A549 (cell line): Measurements from ENCODE around the gene CPNE4. TPM values are rescaled to one million over a fixed set of nuclear protein-coding genes. Genes with fewer than 3 reads are reported as not detected.

Experiments
- ATAC-seq, 2 experiments: fragments of 200-7000 bp in 1 of 2; fragments of >200 bp in 1 of 2; cut with Nextera tagmentation in 1 of 2; cut with Tn5 transposase in 1 of 2; 3 replicates each; pipeline versions ENCODE4 v1.8.0 to v1.9.1; 2018 to 2020; ENCODE audit warnings: mild to moderate bottlenecking in 1 of 2, moderate library complexity in 1 of 2
- CTCF ChIA-PET: fragments of 300-600 bp; sonication (Branson Sonifier 250); formaldehyde crosslinking; extraction: SDS; loops from one replicate; lab custom pipeline; 2021; ENCODE audit warnings: antibody characterized with exemption, inconsistent platforms; lab: Yijun Ruan, JAX
- POLR2A ChIA-PET: fragments of 350-600 bp; formaldehyde crosslinking; extraction: SDS; loops from one replicate; lab custom pipeline; 2021; ENCODE audit warnings: antibody characterized with exemption, inconsistent platforms; lab: Yijun Ruan, JAX
- DNase-seq, 2 experiments: peaks; one replicate each; pipeline versions ENCODE4 v3.0.0 to v3.0.0-alpha.2; 2011 to 2016; ENCODE audit warnings: low read depth in 1 of 2, low spot score in 1 of 2
- FAIRE-seq: peaks from 2 replicates; lab custom pipeline; 2011; peaks lifted over from hg19 to GRCh38; lab: Jason Lieb, UNC
- H3K27ac ChIP-seq, 2 experiments: fragments of >200 bp; sonication (Bioruptor Twin); formaldehyde crosslinking; 3 replicates each; pipeline ENCODE4 v1.5.1; 2016 to 2017
- H3K4me1 ChIP-seq: fragments of >200 bp; sonication (Bioruptor Twin); formaldehyde crosslinking; 3 replicates; pipeline ENCODE4 v1.6.1; 2016
- H3K4me2 ChIP-seq: fragments of >200 bp; sonication (Bioruptor Twin); formaldehyde crosslinking; 3 replicates; pipeline ENCODE4 v1.6.1; 2016
- H3K4me3 ChIP-seq: fragments of >200 bp; sonication (Bioruptor Twin); formaldehyde crosslinking; 3 replicates; pipeline ENCODE4 v1.5.1; 2016
- H3K9me3 ChIP-seq: fragments of >200 bp; sonication (Bioruptor Twin); formaldehyde crosslinking; 3 replicates; pipeline ENCODE4 v1.6.1; 2016
- ATOH8 ChIP-seq: fragments of 250-450 bp; sonication (Bioruptor Pico); IDR thresholded peaks from 2 replicates; pipeline ENCODE4 v1.5.0; 2020; ENCODE audit warnings: low read depth, mild to moderate bottlenecking, moderate library complexity
- BHLHE40 ChIP-seq: IDR thresholded peaks from 2 replicates; pipeline ENCODE4 v1.6.1; 2012; ENCODE audit warnings: low read depth, low read length, inconsistent platforms
- CBX8 ChIP-seq: fragments of 200-600 bp; sonication (generic); IDR thresholded peaks from 2 replicates; pipeline ENCODE4 v1.6.1; 2016
- CHD2 ChIP-seq: fragments of 150-350 bp; IDR thresholded peaks from 2 replicates; pipeline ENCODE4 v1.6.1; 2014; ENCODE audit warnings: low read length; ENCODE audit not compliant: partially characterized antibody
- E2F6 ChIP-seq: IDR thresholded peaks from 2 replicates; pipeline ENCODE4 v1.6.1; 2012; ENCODE audit warnings: low read depth, borderline replicate concordance
- ESRRA ChIP-seq: fragments of 150-350 bp; IDR thresholded peaks from 2 replicates; pipeline ENCODE4 v1.6.1; 2014; ENCODE audit warnings: mild to moderate bottlenecking, low read length, borderline replicate concordance
- FOXS1 ChIP-seq: fragments of 250-450 bp; sonication (Bioruptor Pico); IDR thresholded peaks from 2 replicates; pipeline ENCODE4 v1.5.0; 2020; ENCODE audit warnings: mild to moderate bottlenecking, moderate library complexity
- GATA3 ChIP-seq: IDR thresholded peaks from 2 replicates; pipeline ENCODE4 v1.6.1; 2012; ENCODE audit warnings: borderline replicate concordance
- HOXB13 ChIP-seq: fragments of 250-450 bp; sonication (Bioruptor Pico); IDR thresholded peaks from 2 replicates; pipeline ENCODE4 v1.5.0; 2020; ENCODE audit warnings: low read depth, mild to moderate bottlenecking, moderate library complexity
- JUN ChIP-seq, 2 experiments: fragments of >200 bp; sonication (Bioruptor Twin); formaldehyde crosslinking; IDR thresholded peaks; 2 replicates in 1 of 2; 3 replicates in 1 of 2; pipeline ENCODE4 v1.6.1; 2016 to 2017
- JUNB ChIP-seq: fragments of >200 bp; sonication (Bioruptor Twin); formaldehyde crosslinking; IDR thresholded peaks from 2 replicates; pipeline ENCODE4 v1.6.1; 2016
- MAX ChIP-seq: IDR thresholded peaks from 2 replicates; pipeline ENCODE4 v1.6.1; 2012
- MAZ ChIP-seq: fragments of 150-350 bp; IDR thresholded peaks from 2 replicates; pipeline ENCODE4 v1.6.1; 2014; ENCODE audit warnings: antibody characterized with exemption, low read depth, low read length, borderline replicate concordance
- MYC ChIP-seq: IDR thresholded peaks from 2 replicates; pipeline ENCODE4 v1.6.1; 2012; ENCODE audit warnings: mild to moderate bottlenecking, inconsistent platforms, low read length, improper control_type of control experiment, borderline replicate concordance
- NFE2L2 ChIP-seq: fragments of 150-350 bp; conservative IDR thresholded peaks from 2 replicates; pipeline ENCODE4 v1.6.1; 2014; ENCODE audit warnings: low read length
- NPAS2 ChIP-seq: fragments of 250-450 bp; sonication (Bioruptor Pico); IDR thresholded peaks from 2 replicates; pipeline ENCODE4 v1.8.0; 2022; ENCODE audit warnings: mild to moderate bottlenecking, moderate library complexity, borderline replicate concordance
- NR3C1 ChIP-seq: fragments of >200 bp; sonication (Bioruptor Twin); formaldehyde crosslinking; IDR thresholded peaks from 3 replicates; pipeline ENCODE4 v1.6.1; 2017
- PBX3 ChIP-seq: IDR thresholded peaks from 2 replicates; pipeline ENCODE4 v1.6.1; 2012
- PHF8 ChIP-seq: fragments of 200-600 bp; sonication (generic); IDR thresholded peaks from 2 replicates; pipeline ENCODE4 v1.6.1; 2016; ENCODE audit warnings: low read depth, mild to moderate bottlenecking, antibody characterized with exemption, moderate library complexity, borderline replicate concordance
- POLR2AphosphoS2 ChIP-seq: conservative IDR thresholded peaks from 2 replicates; pipeline ENCODE4 v1.6.1; 2012; ENCODE audit warnings: low read length, improper control_type of control experiment, inconsistent platforms
- RNF2 ChIP-seq: fragments of 200-600 bp; sonication (generic); IDR thresholded peaks from 2 replicates; pipeline ENCODE4 v1.6.1; 2016; ENCODE audit warnings: low read depth, mild to moderate bottlenecking, antibody characterized with exemption, moderate library complexity, borderline replicate concordance
- TP53 ChIP-seq: fragments of 250-450 bp; sonication (Bioruptor Pico); IDR thresholded peaks from 2 replicates; pipeline ENCODE4 v1.5.0; 2021; ENCODE audit warnings: mild to moderate bottlenecking, moderate library complexity
- ZSCAN20 ChIP-seq: fragments of 250-450 bp; sonication (Bioruptor Pico); IDR thresholded peaks from 2 replicates; pipeline ENCODE4 v1.8.0; 2022; ENCODE audit warnings: mild to moderate bottlenecking, moderate library complexity
- WGBS: methylation state at CpG from one replicate; pipeline ENCODE4 v1.1.6; 2017; ENCODE audit errors: missing lambda C conversion rate; 5-methylcytosine and 5-hydroxymethylcytosine counted together
- polyA plus RNA-seq, 4 experiments: library from polyadenylated mRNA; depleted of rRNA in 3 of 4; stranded (reverse); fragments of >200 nt; fragmentation: RNase III in 1 of 4; extraction: RNeasy Plus Mini Kit Qiagen cat#74134 plus additional on column Dnase treatment in 1 of 4; gene quantifications; 2 replicates in 3 of 4; 3 replicates in 1 of 4; pipeline ENCODE4 v1.2.3, GENCODE V29; 2011 to 2017

Gene CPNE4
- polyA plus RNA-seq, 2 of the 4 experiments (the other 2 are of a cell fraction) = 3.6 to 8.7 TPM

- TF ChIP-seq CBX8 (no peak), JUNB (no peak), MYC (no peak), MAX (no peak), CHD2 (no peak)
- 91% methylated on average over 1 of the region's 1 CpG for WGBS
- FAIRE-seq = no peak
Observed at GRCh38 chr3:131901686-131902085, 133.1 kb downstream of the CPNE4 start.

GRCh38 chr3:131900891-131901290, 133.9 kb downstream of the CPNE4 start:
- 82% methylated on average over 1 of the region's 1 CpG for WGBS
- TF ChIP-seq NFE2L2 (no peak), MYC (no peak), TP53 (CRISPR knock-in tag) (no peak), POLR2AphosphoS2 (no peak)
- Histone ChIP-seq H3K9me3 (no peaks in the 10 kb centered on the region), H3K4me3 (no peak overlapping the region), H3K27ac (no peak overlapping the region), H3K4me1 (peaks cover 19% of the 10 kb centered on the region), H3K4me2 (no peak overlapping the region)
- FAIRE-seq = no peak
- no peak for DNase-seq
- POLR2A ChIA-PET = no interaction called here
- CTCF ChIA-PET = no interaction called here
- no peak for ATAC-seq

More at GRCh38 chr3:131901686-131902085, 133.1 kb downstream of the CPNE4 start:
- Histone ChIP-seq H3K9me3 (no peaks in the 10 kb centered on the region), H3K4me1 (peaks cover 19% of the 10 kb centered on the region), H3K4me3 (no peak overlapping the region), H3K4me2 (no peak overlapping the region), H3K27ac (no peak overlapping the region)
- CTCF ChIA-PET = no interaction called here
- no peak for DNase-seq
- POLR2A ChIA-PET = no interaction called here
- ATAC-seq = no peak

GRCh38 chr3:131899021-131899420, 135.8 kb downstream of the CPNE4 start:
- Histone ChIP-seq H3K4me1 (peaks cover 12% of the 10 kb centered on the region), H3K4me3 (no peak overlapping the region), H3K27ac (no peak overlapping the region), H3K4me2 (no peak overlapping the region), H3K9me3 (no peaks in the 10 kb centered on the region)
- 73% methylated on average over 5 of the region's 5 CpGs for WGBS
- CTCF ChIA-PET = no interaction called here
- ATAC-seq = no peak
- POLR2A ChIA-PET = no interaction called here
- TF ChIP-seq JUNB (no peak), ATOH8 (CRISPR knock-in tag) (no peak), GATA3 (no peak), ESRRA (no peak), RNF2 (no peak), NPAS2 (CRISPR knock-in tag) (no peak), PHF8 (no peak), PBX3 (no peak), FOXS1 (no peak)
- no peak for FAIRE-seq
- no peak for DNase-seq

- no peak overlapping the region for H3K4me3 ChIP-seq
- ATAC-seq = no peak
- no peak for TF ChIP-seq ZSCAN20
- TF ChIP-seq TP53 (CRISPR knock-in tag) = no peak
- no peak for TF ChIP-seq JUNB
- no peak for TF ChIP-seq CHD2
- TF ChIP-seq BHLHE40 = no peak
- no peak for TF ChIP-seq MAZ
- TF ChIP-seq CBX8 = no peak
- no peak for TF ChIP-seq HOXB13
- TF ChIP-seq E2F6 = no peak
- TF ChIP-seq JUN (IDR thresholded peaks at IDR 0.05) = no peak
- TF ChIP-seq POLR2AphosphoS2 = no peak
- no peak for TF ChIP-seq MYC
- TF ChIP-seq ATOH8 (CRISPR knock-in tag) = no peak
- no peak for TF ChIP-seq NR3C1
- TF ChIP-seq NPAS2 (CRISPR knock-in tag) = no peak
- TF ChIP-seq, all 56 proteins: peak for 0
- Histone ChIP-seq H3K27ac (no peak overlapping the region), H3K4me2 (no peak overlapping the region), H3K9me3 (no peaks in the 10 kb centered on the region), H3K4me1 (peaks cover 5% of the 10 kb centered on the region)
- CTCF ChIA-PET = no interaction called here
- FAIRE-seq (no peak), DNase-seq (no peak)
- POLR2A ChIA-PET = no interaction called here
Observed at GRCh38 chr3:131898346-131898745, 136.5 kb downstream of the CPNE4 start.
